ENCODE measurements around the gene DZIP1.

Gene DZIP1

DNA sequence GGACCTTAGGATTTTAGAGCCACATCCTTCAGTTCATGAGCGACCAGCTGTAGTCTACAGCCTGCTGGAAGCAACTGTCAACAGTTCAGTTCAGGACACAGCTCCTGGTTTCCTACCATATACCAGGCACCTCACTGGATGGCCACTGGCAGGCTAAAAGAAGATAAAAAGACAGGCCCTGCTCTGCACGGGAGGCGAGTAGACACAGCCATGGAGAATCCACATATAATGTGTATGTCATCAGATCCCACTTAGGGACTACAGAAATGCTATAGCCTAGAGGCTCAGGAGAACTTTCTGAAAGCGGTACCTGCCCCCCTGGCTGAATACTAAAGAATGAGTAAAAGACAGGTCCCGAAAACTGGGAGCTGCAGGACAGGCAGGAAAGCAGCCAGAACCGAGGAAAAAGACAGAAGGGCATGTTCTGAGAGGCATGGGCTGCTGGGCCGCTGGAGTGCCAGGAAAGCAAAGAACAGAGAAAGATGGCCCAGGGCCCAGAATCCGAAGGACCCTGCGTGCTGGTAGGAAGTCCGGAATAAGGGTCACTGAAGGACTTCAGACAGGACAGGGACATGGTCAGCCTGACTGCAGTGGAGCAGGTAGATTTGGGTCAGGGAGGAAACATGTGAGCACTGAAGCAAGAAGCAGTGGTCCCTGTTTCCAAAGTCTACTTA, 23.5 kb downstream of the DZIP1 start:
- Histone ChIP-seq H2AFZ (ENCODE audit: insufficient read depth, low read length, poor library complexity) (no peak overlapping the region), H2BK5ac (ENCODE audit: low read depth, low read length, poor library complexity) (no peak overlapping the region), H4K91ac (ENCODE audit: low read depth, low read length) (no peak overlapping the region), H3K4me1 (ENCODE audit: control insufficient read depth in 1 of 2, insufficient read depth in 2 of 2, low read length in 2 of 2) (no peaks in the 10 kb centered on the region), H3K14ac (ENCODE audit: low read length) (no peak overlapping the region), H4K12ac (ENCODE audit: low read depth, low read length) (no peak overlapping the region), H3K79me1 (ENCODE audit: low read length) (no peaks in the 10 kb centered on the region), H2AK5ac (ENCODE audit: low read length) (no peak overlapping the region), H3K9ac (ENCODE audit: low read length) (no peak overlapping the region), H4K8ac (ENCODE audit: low read depth, low read length) (no peak overlapping the region), H3K27me3 (ENCODE audit: insufficient read depth, low read length) (no peaks in the 10 kb centered on the region), H2BK12ac (ENCODE audit: low read length) (no peak overlapping the region), H3K4ac (ENCODE audit: low read depth, low read length) (no peak overlapping the region), H3K36me3 (ENCODE audit: control insufficient read depth in 1 of 2, insufficient read depth in 2 of 2, low read length in 2 of 2) (peaks cover 15 to 22% of the 10 kb centered on the region in 2 experiments), H3K4me2 (ENCODE audit: low read length) (no peak overlapping the region), H2BK120ac (ENCODE audit: insufficient read depth, low read length, poor library complexity) (no peak overlapping the region), H3K4me3 (ENCODE audit: low read depth, low read length) (no peak overlapping the region), H3K79me2 (ENCODE audit: control insufficient read depth, insufficient read depth, low read length, poor library complexity) (no peaks in the 10 kb centered on the region), H3K23ac (ENCODE audit: low read length) (no peak overlapping the region), H3K9me3 (ENCODE audit: insufficient read depth, low read depth, low read length) (no peaks in the 10 kb centered on the region), H3K27ac (ENCODE audit: low read depth, low read length) (no peak overlapping the region), H3K18ac (ENCODE audit: low read length) (no peak overlapping the region)
- no peak for DNase-seq
- no CpG with 5 or more reads among the region's 10 CpGs for WGBS (ENCODE audit: extremely low coverage, insufficient coverage, insufficient read length)

DNA sequence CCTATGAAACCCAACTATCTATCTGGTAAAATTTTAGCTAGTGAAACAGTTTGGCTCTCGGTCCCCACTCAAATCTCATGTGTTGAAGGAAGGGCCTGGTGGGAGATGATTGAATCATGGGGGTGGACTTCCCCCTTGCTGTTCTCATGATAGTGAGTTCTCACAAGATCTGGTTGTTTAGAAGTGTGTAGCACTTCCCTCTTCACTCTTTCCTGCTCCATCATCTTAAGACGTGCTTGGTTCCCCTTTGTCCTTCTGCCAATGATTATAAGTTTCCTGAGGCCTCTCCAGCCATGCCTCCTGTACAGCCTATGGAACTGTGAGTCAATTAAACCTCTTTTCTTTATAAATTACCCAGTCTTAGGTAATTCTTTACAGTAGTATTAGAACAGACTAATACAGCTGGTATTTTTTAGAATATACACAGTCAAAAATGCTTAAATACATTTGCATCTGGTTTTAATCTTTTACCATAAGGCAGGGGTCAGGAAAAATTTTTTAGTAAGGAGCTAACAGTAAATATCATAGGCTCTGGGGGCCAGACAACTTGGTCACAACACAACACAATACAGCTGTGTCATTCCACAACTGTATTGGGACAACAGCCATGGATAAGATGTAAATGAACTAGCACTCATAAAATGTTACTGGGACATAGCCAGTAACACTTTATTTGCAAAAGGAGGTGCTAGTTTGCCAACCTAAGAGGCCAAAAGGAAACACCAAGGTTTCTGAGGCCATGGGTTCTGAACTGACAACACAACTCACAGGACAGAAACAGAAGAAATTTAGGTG, 24.3 kb downstream of the DZIP1 start:
- H2AFZ ChIP-seq (ENCODE audit: insufficient read depth, low read length, poor library complexity): no peak overlapping the region
- H2BK120ac ChIP-seq (ENCODE audit: insufficient read depth, low read length, poor library complexity): no peak overlapping the region
- H2AK5ac ChIP-seq (ENCODE audit: low read length): no peak overlapping the region
- DNase-seq: no peak
- H3K79me1 ChIP-seq (ENCODE audit: low read length): no peaks in the 10 kb centered on the region
- H2BK5ac ChIP-seq (ENCODE audit: low read depth, low read length, poor library complexity): no peak overlapping the region
- no peak overlapping the region for H3K4me2 ChIP-seq (ENCODE audit: low read length)
- no peak overlapping the region for H3K9ac ChIP-seq (ENCODE audit: low read length)
- H3K18ac ChIP-seq (ENCODE audit: low read length): no peak overlapping the region
- H4K91ac ChIP-seq (ENCODE audit: low read depth, low read length): no peak overlapping the region
- peaks cover 15 to 25% of the 10 kb centered on the region in 2 experiments for H3K36me3 ChIP-seq (ENCODE audit: control insufficient read depth in 1 of 2, insufficient read depth in 2 of 2, low read length in 2 of 2)
- H3K14ac ChIP-seq (ENCODE audit: low read length): no peak overlapping the region
- no peak overlapping the region for H2BK12ac ChIP-seq (ENCODE audit: low read length)
- no peaks in the 10 kb centered on the region for H3K79me2 ChIP-seq (ENCODE audit: control insufficient read depth, insufficient read depth, low read length, poor library complexity)
- no peak overlapping the region for H3K4ac ChIP-seq (ENCODE audit: low read depth, low read length)
- H4K8ac ChIP-seq (ENCODE audit: low read depth, low read length): no peak overlapping the region
- no peak overlapping the region for H4K12ac ChIP-seq (ENCODE audit: low read depth, low read length)
- no peaks in the 10 kb centered on the region for H3K9me3 ChIP-seq (ENCODE audit: insufficient read depth, low read depth, low read length)
- H3K4me1 ChIP-seq (ENCODE audit: control insufficient read depth in 1 of 2, insufficient read depth in 2 of 2, low read length in 2 of 2): no peaks in the 10 kb centered on the region
- H3K23ac ChIP-seq (ENCODE audit: low read length): no peak overlapping the region
- H3K27ac ChIP-seq (ENCODE audit: low read depth, low read length): no peak overlapping the region
- no CpG with 5 or more reads among the region's 2 CpGs for WGBS (ENCODE audit: extremely low coverage, insufficient coverage, insufficient read length)
- no peak overlapping the region for H3K4me3 ChIP-seq (ENCODE audit: low read depth, low read length)
- H3K27me3 ChIP-seq (ENCODE audit: insufficient read depth, low read length): no peaks in the 10 kb centered on the region

DNA sequence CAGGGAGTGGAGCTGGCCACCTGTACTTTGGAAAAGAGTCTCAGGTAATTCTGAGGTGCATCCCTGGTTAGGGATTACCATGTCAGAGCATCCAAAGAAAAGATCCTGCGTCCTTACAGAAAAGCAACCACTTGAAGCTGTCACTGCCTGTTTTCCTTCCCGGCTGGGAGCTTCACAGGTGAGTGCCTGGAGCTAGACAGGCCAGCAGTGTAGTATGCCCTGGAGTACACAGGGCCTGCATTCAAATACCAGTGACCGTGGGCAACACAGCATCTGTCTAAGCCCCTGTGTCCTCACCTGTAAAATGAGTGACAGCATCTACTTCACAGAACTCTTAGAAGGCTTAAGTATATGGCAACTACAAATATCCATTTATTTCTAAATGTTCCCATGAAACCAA, 29.0 kb downstream of the DZIP1 start:
- H3K23ac ChIP-seq (ENCODE audit: low read length): no peak overlapping the region
- H3K9ac ChIP-seq (ENCODE audit: low read length): no peak overlapping the region
- H3K9me3 ChIP-seq (ENCODE audit: insufficient read depth, low read depth, low read length): no peaks in the 10 kb centered on the region
- H4K12ac ChIP-seq (ENCODE audit: low read depth, low read length): no peak overlapping the region
- H2BK12ac ChIP-seq (ENCODE audit: low read length): no peak overlapping the region
- H3K27ac ChIP-seq (ENCODE audit: low read depth, low read length): no peak overlapping the region
- no CpG with 5 or more reads among the region's 3 CpGs for WGBS (ENCODE audit: extremely low coverage, insufficient coverage, insufficient read length)
- no peak overlapping the region for H3K4me2 ChIP-seq (ENCODE audit: low read length)
- no peak for DNase-seq
- H3K4me1 ChIP-seq (ENCODE audit: control insufficient read depth in 1 of 2, insufficient read depth in 2 of 2, low read length in 2 of 2): peaks cover 2% of the 10 kb centered on the region in 2 experiments
- H3K36me3 ChIP-seq (ENCODE audit: control insufficient read depth in 1 of 2, insufficient read depth in 2 of 2, low read length in 2 of 2): peaks cover 0 to 22% of the 10 kb centered on the region in 2 experiments
- no peaks in the 10 kb centered on the region for H3K79me1 ChIP-seq (ENCODE audit: low read length)
- no peak overlapping the region for H2BK5ac ChIP-seq (ENCODE audit: low read depth, low read length, poor library complexity)
- H3K79me2 ChIP-seq (ENCODE audit: control insufficient read depth, insufficient read depth, low read length, poor library complexity): no peaks in the 10 kb centered on the region
- no peak overlapping the region for H4K91ac ChIP-seq (ENCODE audit: low read depth, low read length)
- H2BK120ac ChIP-seq (ENCODE audit: insufficient read depth, low read length, poor library complexity): no peak overlapping the region
- H3K4me3 ChIP-seq (ENCODE audit: low read depth, low read length): no peak overlapping the region
- H2AFZ ChIP-seq (ENCODE audit: insufficient read depth, low read length, poor library complexity): no peak overlapping the region
- H4K8ac ChIP-seq (ENCODE audit: low read depth, low read length): no peak overlapping the region
- H3K18ac ChIP-seq (ENCODE audit: low read length): no peak overlapping the region
- H3K27me3 ChIP-seq (ENCODE audit: insufficient read depth, low read length): no peaks in the 10 kb centered on the region
- H3K4ac ChIP-seq (ENCODE audit: low read depth, low read length): no peak overlapping the region
- no peak overlapping the region for H2AK5ac ChIP-seq (ENCODE audit: low read length)
- H3K14ac ChIP-seq (ENCODE audit: low read length): no peak overlapping the region

DNA sequence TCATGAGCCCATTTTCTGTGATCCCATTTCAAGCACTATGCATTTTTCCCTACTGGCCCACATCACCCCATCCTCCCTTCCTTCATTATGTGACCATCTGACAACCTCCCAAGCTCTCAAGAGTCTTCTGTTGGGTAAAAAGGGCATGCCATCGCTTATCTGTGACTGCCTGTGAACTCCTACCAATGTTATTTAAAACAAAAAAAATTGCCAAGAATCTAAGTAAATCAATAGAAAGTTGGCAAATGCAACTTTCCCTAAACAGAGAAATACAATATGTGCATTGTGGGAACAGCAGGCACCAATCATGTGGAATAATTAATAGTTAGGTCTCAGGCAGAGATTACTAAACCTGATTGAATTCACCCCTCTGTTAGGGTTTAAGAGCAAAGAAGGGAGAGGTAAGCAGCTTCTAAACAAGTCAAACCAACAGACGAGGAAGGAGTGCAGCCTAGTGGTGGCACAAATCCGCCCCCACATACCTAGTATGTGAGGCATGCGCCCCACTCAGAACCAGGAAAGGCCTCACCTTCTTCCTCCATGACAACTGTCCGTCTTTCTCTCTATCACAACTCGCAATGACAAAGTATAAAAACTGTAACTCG, 29.8 kb downstream of the DZIP1 start:
- H3K4me3 ChIP-seq (ENCODE audit: low read depth, low read length): no peak overlapping the region
- H3K14ac ChIP-seq (ENCODE audit: low read length): no peak overlapping the region
- H3K27ac ChIP-seq (ENCODE audit: low read depth, low read length): no peak overlapping the region
- no peak overlapping the region for H3K9ac ChIP-seq (ENCODE audit: low read length)
- no peak overlapping the region for H3K23ac ChIP-seq (ENCODE audit: low read length)
- H3K36me3 ChIP-seq (ENCODE audit: control insufficient read depth in 1 of 2, insufficient read depth in 2 of 2, low read length in 2 of 2): peaks cover 0 to 18% of the 10 kb centered on the region in 2 experiments
- no peaks in the 10 kb centered on the region for H3K79me2 ChIP-seq (ENCODE audit: control insufficient read depth, insufficient read depth, low read length, poor library complexity)
- no peak overlapping the region for H2BK12ac ChIP-seq (ENCODE audit: low read length)
- H4K8ac ChIP-seq (ENCODE audit: low read depth, low read length): no peak overlapping the region
- no peaks in the 10 kb centered on the region for H3K9me3 ChIP-seq (ENCODE audit: insufficient read depth, low read depth, low read length)
- H2AK5ac ChIP-seq (ENCODE audit: low read length): no peak overlapping the region
- H4K91ac ChIP-seq (ENCODE audit: low read depth, low read length): no peak overlapping the region
- no peak overlapping the region for H3K18ac ChIP-seq (ENCODE audit: low read length)
- no peak overlapping the region for H2BK120ac ChIP-seq (ENCODE audit: insufficient read depth, low read length, poor library complexity)
- no peak for DNase-seq
- H3K4me2 ChIP-seq (ENCODE audit: low read length): no peak overlapping the region
- H2BK5ac ChIP-seq (ENCODE audit: low read depth, low read length, poor library complexity): no peak overlapping the region
- no peaks in the 10 kb centered on the region for H3K79me1 ChIP-seq (ENCODE audit: low read length)
- no CpG with 5 or more reads among the region's 7 CpGs for WGBS (ENCODE audit: extremely low coverage, insufficient coverage, insufficient read length)
- no peak overlapping the region for H2AFZ ChIP-seq (ENCODE audit: insufficient read depth, low read length, poor library complexity)
- H3K27me3 ChIP-seq (ENCODE audit: insufficient read depth, low read length): no peaks in the 10 kb centered on the region
- no peak overlapping the region for H3K4ac ChIP-seq (ENCODE audit: low read depth, low read length)
- H3K4me1 ChIP-seq (ENCODE audit: control insufficient read depth in 1 of 2, insufficient read depth in 2 of 2, low read length in 2 of 2): peaks cover 2% of the 10 kb centered on the region in 2 experiments
- H4K12ac ChIP-seq (ENCODE audit: low read depth, low read length): no peak overlapping the region

Measured in trophoblast cell (in vitro differentiated cells and primary cell).